MCF 10A (cell line): Measurements from ENCODE around the gene RFX3. TPM values are rescaled to one million over a fixed set of nuclear protein-coding genes. Genes with fewer than 3 reads are reported as not detected.
A peak's percentile ranks its signal among the peaks of the same experiment; 100 is the strongest.

ENCODE experiments used
- BruUV-seq: library from RNA; stranded (reverse); fragments of 400-500 nt; replicated peaks from 2 replicates; lab custom pipeline; 2021; lab: Mats Ljungman, UMichigan
- CTCF ChIA-PET: fragments of 300-600 bp; sonication (Branson Sonifier 250); formaldehyde crosslinking; extraction: SDS; loops from one replicate; lab custom pipeline; 2021; ENCODE audit warnings: antibody characterized with exemption, inconsistent platforms; lab: Yijun Ruan, JAX
- POLR2A ChIA-PET: fragments of 300-600, 350-650 bp; sonication (Branson Sonifier 250); formaldehyde crosslinking; extraction: SDS; loops from one replicate; lab custom pipeline; 2020; ENCODE audit warnings: antibody characterized with exemption, inconsistent platforms; lab: Yijun Ruan, JAX
- DNase-seq: peaks from one replicate; pipeline ENCODE4 v3.0.0-alpha.2; 2018; ENCODE audit not compliant: unreplicated experiment
- H3K27ac Mint-ChIP-seq: one replicate; pipeline ENCODE4 v1.8.0; 2022; ENCODE audit warnings: mild to moderate bottlenecking, low read depth, mixed read lengths; ENCODE audit not compliant: unreplicated experiment
- H3K27me3 Mint-ChIP-seq: one replicate; pipeline ENCODE4 v1.8.0; 2022; ENCODE audit warnings: mixed read lengths; ENCODE audit not compliant: insufficient read depth, unreplicated experiment
- H3K36me3 Mint-ChIP-seq: one replicate; pipeline ENCODE4 v1.8.0; 2022; ENCODE audit warnings: mild to moderate bottlenecking, moderate library complexity, mixed read lengths; ENCODE audit not compliant: insufficient read depth, unreplicated experiment
- H3K4me1 Mint-ChIP-seq: one replicate; pipeline ENCODE4 v1.8.0; 2022; ENCODE audit warnings: mixed read lengths; ENCODE audit not compliant: insufficient read depth, unreplicated experiment
- H3K4me3 Mint-ChIP-seq: one replicate; pipeline ENCODE4 v1.8.0; 2022; ENCODE audit warnings: mild to moderate bottlenecking, moderate library complexity, mixed read lengths; ENCODE audit not compliant: unreplicated experiment
- H3K9me3 Mint-ChIP-seq: one replicate; pipeline ENCODE4 v1.8.0; 2022; ENCODE audit warnings: mixed read lengths; ENCODE audit not compliant: unreplicated experiment
- CTCF ChIP-seq: fragments of 200-600 bp; IDR thresholded peaks from one replicate; pipeline ENCODE4 v1.8.0; 2022; ENCODE audit warnings: antibody characterized with exemption, mild to moderate bottlenecking; ENCODE audit not compliant: unreplicated experiment
- intact Hi-C: fragments of 100-400 bp; cut with micrococcal nuclease; formaldehyde crosslinking; loops from 2 replicates; pipeline ENCODE4 v1.14.1; 2022
- total RNA-seq: library from RNA; stranded (reverse); gene quantifications from 2 replicates; pipeline ENCODE4 v1.2.3, GENCODE V29; 2022

RFX3 gene
- total RNA-seq, 1 experiment from 2014 or later, result 9.7 TPM

- intact Hi-C loops, result no loop called here
- Mint-ChIP-seq H3K36me3 (peaks cover 2% of the 10 kb centered on the region), H3K4me3 (no peak overlapping the region), H3K27me3 (no peaks in the 10 kb centered on the region), H3K4me1 (no peaks in the 10 kb centered on the region), H3K9me3 (no peaks in the 10 kb centered on the region), H3K27ac (no peak overlapping the region)
- no TSS peak for BruUV-seq
- CTCF ChIA-PET, result interaction anchor here (0.6 kb wide), 1 partner anchor 1400 kb away, joined by 3 read pairs; no protein-coding TSS in a partner anchor
- POLR2A ChIA-PET, result interaction anchor here (1.2 kb wide), 1 partner anchor 7 kb away, joined by 3 read pairs; no protein-coding TSS in a partner anchor
- DNase-seq, result no peak
- TF ChIP-seq CTCF, result no peak
Measured at GRCh38 chr9:3261484-3261883, 264.3 kb downstream of the RFX3 start.

- Mint-ChIP-seq H3K36me3 (peaks cover 9% of the 10 kb centered on the region), H3K4me3 (no peak overlapping the region), H3K27ac (no peak overlapping the region), H3K27me3 (no peaks in the 10 kb centered on the region), H3K9me3 (no peaks in the 10 kb centered on the region), H3K4me1 (no peaks in the 10 kb centered on the region)
- ChIA-PET POLR2A (no interaction called here), CTCF (no interaction called here)
- intact Hi-C loops, result no loop called here
- no peak for TF ChIP-seq CTCF
- DNase-seq, result peak; percentile 3
- BruUV-seq, result no TSS peak
Measured at GRCh38 chr9:3256571-3257330, 269.1 kb downstream of the RFX3 start.

- Mint-ChIP-seq H3K27me3 (no peaks in the 10 kb centered on the region), H3K4me1 (no peaks in the 10 kb centered on the region), H3K27ac (no peak overlapping the region), H3K4me3 (no peak overlapping the region), H3K36me3 (peaks cover 7% of the 10 kb centered on the region), H3K9me3 (no peaks in the 10 kb centered on the region)
- BruUV-seq, result no TSS peak
- ChIA-PET CTCF (interaction anchor here (0.7 to 2.3 kb wide), 4 partner anchors 10 to 190 kb away, joined by 3 to 7 read pairs (median 4); no protein-coding TSS in a partner anchor), POLR2A (no interaction called here)
- no peak for TF ChIP-seq CTCF
- intact Hi-C loops, result no loop called here
- no peak for DNase-seq
Measured at GRCh38 chr9:3251309-3251708, 274.5 kb downstream of the RFX3 start.

DNA sequence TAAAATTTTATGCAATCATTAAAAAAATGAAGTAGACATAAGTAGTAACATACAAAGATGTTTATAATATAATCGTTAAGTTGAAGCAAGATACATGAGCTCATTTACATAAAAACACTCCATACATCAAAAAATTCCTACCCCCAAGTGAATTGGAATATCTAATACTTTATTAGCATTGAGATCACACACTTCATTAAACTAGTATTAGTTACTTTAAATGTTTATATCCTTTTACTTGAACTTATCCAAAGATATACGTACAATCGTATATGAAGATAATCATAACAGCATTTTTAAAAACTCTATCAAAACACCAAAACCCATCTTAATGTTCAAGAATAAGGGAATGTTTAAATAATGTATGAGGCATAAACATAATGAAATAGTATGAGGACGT lies 275.1 kb downstream of the RFX3 start:
- Mint-ChIP-seq H3K36me3 (peaks cover 5% of the 10 kb centered on the region), H3K27me3 (no peaks in the 10 kb centered on the region), H3K4me3 (no peak overlapping the region), H3K27ac (no peak overlapping the region), H3K9me3 (no peaks in the 10 kb centered on the region), H3K4me1 (no peaks in the 10 kb centered on the region)
- ChIA-PET POLR2A (no interaction called here), CTCF (interaction anchor here (0.7 to 1.0 kb wide), 3 partner anchors 10 to 190 kb away, joined by 3 to 4 read pairs (median 3); no protein-coding TSS in a partner anchor)
- no TSS peak for BruUV-seq
- intact Hi-C loops, result no loop called here
- no peak for TF ChIP-seq CTCF
- no peak for DNase-seq
